HG02623 (cell line): ENCODE measurements around the gene USP7.
A peak's percentile ranks its signal among the peaks of the same experiment; 100 is the strongest.
"Not testable (repeated sequence)": the region's sequence is repeated elsewhere in the genome, so short reads cannot be mapped to it uniquely, and the experiment has no call there.

Experiments used
- ATAC-seq: cut with Tn5 transposase; IDR thresholded peaks from one replicate; pipeline ENCODE4 v1.9.1; 2021; ENCODE audit warnings: moderate library complexity; ENCODE audit not compliant: unreplicated experiment

The USP7 gene

DNA sequence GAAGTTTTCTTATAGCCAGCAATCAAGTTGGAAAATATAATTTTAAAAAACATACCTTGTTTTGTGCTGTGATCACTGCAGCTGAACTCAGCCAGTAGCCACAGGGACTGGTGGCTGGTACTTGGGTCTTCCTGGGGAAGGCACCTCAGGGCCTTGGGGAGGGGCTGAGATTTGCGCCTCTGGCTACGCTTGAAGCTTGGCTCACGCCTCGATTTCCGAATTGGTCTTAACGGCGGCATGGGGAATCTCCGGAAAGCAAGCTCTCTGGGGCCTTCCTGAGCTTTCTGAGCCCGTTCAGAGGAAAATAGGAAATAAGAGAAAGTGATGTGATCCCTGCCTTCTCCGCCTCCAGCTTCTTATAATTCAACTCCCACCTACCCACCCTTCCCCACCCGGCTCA, 11.3 kb upstream of the USP7 start:
- ATAC-seq = no peak

DNA sequence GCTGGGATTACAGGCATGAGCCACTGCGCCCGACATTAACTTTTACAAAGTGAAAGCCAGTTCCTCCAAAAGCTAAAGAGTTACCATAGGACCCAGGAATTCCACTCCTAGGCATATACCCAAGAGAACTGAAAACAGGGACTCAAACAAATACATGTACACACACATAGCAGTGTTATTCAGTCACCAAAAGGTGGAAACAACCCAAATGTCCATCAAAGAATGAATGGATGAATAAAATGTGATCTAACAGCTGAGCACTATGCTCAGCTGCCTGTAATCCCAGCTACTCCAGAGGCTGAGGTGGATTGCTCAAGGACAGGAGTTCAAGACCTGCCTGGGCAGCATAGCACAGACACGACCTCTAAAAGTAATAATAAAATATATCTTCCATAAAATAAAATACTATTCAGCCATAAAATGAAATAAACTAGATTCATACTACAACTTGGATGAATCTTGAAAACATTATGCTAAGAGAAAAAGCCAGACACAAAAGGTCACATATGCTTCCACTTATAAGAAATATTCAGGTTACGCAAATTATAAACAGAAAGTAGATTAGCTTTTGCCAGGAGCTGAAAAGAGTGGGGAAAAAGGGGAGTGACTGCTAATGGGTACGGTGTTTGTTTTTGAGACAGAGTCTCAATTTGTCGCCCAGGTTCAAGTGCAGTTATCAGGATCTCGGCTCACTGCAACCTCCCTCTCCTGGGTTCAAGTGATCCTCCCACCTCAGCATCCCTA, 9.3 kb upstream of the USP7 start:
- ATAC-seq = no peak

DNA sequence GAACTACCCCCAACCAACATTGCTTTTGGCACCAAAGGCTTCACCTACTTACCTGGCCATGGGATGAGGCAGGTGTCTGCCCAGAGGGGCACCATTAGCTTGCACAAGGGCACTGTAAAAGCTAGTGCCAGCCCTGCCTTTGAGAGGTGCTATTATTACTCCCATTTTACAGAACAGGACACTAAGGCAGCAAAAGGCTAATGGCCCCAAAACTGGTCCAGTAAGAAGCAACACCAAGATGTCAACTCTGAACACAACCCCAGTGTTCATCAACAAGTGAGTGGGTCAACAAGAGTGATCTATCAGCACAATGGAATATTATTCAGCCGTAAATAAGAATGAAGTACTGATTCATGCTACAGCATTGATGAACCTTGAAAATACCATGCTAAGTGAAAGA, 7.7 kb upstream of the USP7 start:
- ATAC-seq = no peak

DNA sequence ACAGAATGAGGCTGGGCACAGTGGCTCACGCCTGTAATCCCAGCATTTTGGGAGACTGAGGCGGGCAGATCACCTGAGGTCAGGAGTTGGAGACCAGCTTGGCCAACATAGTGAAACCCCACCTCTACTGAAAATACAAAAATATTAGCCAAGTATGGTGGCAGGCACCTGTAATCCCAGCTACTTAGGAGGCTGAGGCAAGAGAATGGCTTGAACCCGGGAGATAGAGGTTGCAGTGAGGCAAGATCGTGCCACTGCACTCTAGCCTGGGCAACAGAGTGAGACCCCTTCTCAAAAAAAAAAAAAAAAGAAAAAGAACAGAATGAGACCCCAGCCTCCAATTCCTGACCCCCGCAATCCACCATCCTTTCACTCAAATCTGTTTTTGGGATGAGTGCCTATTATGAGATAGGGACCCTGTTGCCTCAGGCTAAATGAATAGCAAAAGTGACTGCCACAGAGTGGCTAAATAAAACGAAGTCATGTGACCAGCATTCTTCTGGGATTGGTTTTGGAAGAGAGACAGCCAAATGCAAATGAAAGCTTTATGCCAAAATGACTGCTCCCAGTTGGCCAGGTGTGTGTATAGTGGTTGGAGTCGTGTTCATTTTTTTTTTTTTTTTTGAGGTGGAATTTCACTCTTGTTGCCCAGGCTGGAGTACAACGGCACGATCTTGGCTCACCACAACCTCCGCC, 5.6 kb upstream of the USP7 start:
- not testable (repeated sequence) for ATAC-seq

DNA sequence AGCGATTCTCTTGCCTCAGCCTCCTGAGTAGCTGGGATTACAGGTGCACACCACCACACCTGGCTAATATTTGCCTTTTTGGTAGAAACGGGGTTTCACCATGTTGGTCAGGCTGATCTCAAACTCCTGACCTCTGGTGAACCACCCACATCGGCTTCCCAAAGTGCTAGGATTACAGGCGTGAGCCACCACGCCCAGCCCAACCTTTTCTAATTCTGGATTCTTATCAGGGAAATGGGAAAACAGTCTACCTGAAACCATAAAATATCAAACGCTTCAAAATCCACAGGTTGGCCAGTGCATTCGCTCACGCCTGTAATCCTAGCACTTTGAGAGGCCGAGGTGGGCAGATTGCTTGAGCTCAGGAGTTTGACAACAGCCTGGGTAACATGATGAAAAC, 4.3 kb upstream of the USP7 start:
- not testable (repeated sequence) for ATAC-seq

DNA sequence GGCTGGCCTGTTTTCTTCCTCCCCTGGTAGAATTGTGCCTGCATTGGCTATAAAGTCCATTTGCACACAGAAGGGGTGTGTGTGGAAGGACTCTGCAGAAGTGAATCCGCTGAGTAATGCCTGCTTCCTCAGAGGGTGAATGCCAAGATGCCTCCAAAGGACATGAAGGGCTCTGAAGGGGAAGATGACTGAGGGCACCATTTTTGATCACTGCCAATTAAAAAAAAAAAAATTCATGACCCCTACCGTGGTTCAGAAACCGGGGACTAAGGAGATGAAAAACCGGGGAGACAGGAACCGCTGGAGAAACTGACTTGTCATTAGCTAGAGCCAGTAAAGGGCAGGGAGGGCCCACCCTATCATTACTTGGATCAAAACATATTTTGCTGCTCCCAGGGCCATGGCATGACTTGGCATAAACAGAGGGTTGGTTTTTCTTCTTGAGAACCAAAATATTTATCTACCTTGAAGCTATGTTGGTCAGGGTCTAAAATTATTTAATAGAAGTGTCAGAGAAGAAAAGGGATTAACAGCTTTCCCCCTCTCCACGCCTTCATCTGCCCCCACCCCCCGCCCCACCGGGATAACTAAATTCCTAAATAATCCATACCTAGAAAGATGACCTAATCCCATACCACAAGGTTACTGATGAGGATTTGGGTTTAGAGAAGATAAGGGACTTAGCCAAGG, 3.6 kb upstream of the USP7 start:
- no peak for ATAC-seq

DNA sequence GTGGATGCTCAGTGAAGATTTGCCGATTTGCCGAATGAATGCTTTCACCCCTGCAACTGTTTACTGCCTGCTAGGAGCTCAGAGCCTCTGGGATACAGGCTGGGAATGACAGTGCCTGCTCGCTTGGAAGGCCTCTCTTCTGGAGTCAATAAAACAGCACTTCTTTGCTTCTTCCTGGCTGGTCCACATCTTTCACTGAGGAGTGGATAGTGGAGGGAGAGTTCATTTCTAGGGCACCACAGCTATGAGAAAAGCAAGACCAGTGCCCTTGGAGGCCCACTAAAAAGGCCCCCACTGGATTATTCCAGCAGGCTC, 3.1 kb upstream of the USP7 start:
- no peak for ATAC-seq

DNA sequence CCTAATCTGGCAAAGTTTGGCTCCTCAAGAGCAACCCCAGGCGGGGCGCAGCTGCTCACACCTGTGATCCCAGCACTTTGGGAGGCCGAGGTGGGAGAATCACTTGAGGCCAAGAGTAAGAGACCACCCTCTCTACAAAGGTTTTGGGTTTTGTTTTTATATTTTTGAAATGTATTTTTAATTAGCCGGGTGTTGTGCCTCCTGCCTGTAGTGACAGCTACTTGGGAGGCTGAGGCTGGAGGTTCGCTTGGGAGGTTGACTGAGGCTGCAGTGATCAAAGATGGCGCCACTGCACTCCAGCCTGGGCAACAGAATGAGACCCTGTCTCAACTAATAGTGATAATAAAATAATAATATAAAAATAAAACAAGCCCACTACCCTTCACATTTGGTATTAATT, 756 bp upstream of the USP7 start:
- no peak for ATAC-seq

DNA sequence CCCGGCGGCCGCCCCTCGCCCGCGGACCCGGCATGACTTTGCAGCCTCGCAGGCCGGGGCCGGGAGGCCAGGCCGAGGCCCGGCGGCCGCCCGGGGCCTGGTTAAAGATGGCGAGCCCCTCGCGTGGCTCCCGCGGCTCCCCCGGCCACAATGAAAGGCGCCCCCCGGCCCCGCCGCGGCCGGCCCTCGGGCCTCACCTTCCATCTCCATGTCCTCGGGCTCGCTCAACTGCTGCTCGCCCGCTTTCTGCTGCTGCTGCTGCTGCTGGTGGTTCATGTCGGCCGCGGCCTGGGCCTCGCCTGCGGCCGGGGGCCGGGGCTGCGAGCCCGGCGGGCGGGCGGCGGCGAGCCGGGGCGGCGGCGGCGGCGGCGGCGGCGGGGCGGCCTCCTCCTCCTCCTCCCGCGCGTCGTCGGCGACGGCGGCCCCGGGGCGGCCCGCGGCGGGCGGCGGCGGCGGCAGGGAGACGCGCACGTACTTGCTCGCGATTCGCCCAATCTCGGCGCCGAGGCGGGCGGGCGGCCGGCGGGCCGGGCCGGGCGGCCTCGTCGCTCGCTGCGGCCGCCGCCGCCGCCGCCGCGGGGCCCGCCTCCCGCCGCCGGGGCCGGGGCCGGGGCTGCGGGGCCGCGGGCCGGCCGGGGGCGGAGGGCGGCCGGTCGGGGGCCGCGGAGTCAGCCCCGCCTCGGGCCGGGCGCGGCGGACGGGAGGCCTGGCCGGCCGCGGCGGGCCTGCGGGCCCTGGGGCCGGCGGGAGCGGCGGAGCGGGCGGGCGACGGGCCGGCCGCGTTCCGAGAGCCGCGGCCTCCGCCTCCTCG, 491 bp downstream of the USP7 start:
- peak; percentile 5 for ATAC-seq

DNA sequence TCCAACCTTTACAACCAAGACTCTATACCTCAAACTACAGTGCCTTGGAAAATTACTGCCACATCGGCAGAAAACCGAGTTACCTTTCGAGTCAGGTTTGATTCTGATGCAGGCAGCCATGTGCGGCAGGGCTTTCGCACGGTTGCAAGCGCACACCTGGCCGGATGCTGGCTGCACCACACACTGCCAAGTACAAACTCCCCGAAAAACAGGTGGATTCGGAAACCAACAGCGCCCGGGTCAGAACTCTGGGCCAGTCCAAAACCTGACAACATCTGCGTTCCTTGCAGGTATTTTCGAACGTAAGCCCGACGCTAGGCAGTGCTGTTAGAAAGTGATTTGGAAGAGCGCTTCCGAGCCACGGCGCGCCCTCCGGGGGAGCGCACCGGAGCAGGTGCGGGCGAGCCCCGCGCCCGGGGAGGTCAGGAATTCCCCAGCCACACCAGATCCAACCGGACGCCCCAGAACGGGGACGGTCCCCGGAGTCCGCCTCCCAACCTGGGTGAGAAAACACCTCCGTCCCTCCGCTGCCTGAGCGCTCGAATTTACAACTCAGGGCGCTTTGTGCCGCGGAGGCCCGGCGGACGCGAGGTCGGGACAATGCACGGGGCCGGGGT, 1.2 kb downstream of the USP7 start:
- no peak for ATAC-seq

DNA sequence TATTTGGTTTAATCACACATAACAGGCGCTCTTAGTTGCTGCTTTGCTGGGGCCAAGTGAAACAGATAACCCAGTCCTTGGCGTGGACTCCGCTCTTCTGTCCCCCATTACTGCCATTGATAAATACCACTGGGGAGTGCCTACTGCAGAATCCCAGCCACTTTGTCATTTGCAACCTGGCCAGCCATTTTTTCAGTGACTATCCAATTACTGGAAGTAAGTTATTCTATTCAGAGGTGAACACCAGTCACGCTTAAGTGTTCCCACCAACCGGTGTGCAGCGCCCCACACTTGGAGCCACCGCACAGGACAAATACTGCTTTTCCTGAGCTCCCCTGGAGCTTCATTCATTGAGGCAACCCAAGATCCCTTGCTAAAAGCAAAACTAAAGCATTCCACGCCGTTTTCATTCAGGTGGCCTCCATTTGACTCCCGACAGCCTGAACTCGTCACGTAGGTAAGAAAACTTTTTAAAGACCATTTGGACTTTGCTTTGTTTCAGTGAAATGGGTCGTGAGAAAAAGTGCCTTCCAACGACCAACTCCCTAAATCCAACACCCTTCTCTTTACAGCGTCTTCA, 1.8 kb downstream of the USP7 start:
- no peak for ATAC-seq

DNA sequence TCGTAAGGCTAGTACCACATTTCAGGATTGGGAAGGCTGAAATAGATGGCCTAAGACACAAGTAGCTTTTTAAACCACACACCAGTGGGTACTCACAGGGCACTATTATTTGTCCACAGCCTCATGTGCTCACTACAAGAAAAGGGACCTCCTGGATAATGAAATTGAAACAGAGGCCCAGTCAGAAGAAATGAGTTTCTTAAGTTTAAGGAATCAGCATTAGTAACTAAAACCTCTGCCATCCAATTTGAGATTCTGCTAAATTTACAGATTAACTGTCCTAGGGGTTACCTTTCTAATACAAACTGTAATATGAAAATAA, 3.0 kb downstream of the USP7 start:
- no peak for ATAC-seq

DNA sequence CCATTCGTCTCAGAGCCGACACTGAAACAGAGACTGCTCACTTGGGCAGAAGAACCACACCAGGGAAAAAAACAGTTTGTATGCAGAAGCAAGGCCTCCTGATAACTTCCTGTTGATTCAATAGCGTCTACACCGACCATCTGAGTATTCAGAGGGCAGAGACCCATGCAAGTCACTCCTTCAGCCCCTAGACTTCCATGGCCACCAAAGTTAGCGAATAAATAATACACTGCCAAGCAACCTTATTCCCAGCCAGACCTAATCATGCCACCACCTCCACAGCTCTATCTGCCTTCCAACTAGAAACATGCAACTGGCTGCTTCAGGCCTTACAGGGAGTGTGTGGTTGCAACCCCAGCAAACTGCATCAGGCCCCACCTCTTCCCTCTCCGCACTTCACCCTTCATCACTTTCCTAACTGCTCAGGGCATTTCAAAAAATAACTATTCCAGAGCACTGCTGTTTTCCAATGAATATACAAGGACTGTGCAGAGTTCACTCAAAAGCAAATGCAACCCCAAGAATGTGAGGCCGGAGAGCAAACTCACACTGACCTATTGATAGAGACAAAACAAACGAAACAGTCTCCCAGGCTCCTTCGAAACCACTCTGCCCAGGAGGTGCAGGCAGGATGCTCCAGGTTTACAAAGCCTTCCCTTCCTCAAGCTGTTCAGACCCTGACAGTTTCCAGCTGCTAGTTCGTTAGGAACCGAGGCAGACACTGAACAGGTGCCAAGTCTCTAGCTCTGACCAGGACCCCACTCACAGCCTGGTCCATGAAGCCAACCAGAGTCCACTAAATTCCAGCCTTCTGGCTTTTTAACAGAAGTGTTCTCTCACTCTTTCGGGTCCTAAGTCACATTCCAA, 3.6 kb downstream of the USP7 start:
- ATAC-seq = no peak

DNA sequence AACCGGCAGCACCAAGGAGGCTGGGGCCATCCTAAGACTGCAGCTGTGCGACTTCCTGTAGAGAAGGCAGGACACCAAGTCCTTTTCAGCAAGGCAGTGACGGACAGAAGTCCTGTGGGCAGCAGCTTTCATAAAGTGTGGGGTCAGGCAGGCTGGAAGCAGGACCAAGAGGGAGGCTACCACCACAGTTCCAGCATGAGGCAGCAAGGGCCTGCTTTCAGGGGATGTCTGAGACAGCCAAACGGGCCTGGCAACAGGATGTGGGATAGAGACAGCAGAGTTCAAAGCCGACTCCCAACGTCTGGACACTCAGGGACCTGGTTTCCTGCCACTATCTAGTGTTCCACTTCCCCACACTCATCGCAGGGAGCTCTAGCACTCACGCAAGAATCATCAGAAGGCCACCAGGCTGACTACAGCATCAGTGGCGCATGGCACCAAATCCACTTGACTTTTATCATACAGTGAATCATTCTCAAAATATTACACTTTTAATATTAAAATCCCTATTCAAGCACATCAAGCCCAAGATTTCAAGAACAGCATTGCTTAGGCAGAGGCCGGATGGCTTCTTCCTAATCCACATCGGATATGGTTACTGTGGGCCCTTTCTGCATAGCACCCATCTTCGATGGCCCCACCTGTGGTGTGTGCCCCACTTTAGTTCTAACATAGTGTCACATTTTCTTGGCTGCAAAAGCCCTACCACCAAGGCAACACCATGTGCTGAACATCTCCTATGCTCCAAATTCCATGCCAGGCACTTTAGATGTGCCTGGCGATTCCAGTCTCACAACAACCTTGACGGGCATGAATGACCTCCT, 5.2 kb downstream of the USP7 start:
- ATAC-seq = no peak

DNA sequence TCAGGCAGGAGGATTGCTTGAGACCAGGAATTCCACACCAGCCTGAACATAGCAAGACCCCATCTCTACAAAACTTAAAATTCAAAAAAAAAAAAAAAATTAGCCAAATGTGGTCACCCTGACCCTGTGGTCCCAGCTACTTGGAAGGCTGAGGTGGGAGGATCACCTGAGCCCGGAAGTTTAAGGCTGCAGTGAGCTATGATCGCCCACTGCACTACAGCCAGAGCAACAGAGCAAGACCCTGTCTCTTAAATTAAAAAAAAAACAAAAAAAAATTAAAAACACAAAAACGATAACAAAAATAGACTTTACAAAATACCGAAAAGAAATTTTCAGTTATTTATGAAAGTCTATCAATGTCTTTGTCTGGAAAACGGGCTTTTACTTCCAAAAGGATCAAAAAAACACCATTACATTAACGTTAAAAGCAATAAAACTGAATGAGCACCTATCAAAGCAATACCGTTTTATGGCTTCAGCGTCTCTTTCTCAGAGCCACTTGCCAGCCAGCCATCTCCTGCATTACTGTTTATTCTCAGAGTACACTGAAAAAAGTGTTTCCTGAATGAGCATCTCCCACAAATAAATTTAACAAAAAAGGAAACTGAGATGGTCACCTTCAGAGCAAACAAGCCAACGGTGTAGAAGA, 6.1 kb downstream of the USP7 start:
- ATAC-seq = no peak

DNA sequence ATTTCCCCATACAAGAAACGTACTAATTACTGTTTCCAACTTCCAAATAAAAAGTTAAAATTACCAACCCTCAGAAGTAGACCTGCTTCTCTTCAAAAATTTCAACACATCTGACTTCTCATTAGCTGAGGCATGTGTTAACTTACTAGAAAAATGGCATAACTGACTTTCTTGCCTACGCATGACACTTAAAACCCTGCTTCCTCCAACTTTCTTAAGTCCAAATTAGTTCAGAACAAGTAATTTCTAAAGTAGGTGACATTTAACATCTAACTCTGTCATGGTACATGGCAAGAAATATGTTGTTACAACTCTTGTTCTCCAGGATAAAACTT, 6.7 kb downstream of the USP7 start:
- ATAC-seq = no peak

DNA sequence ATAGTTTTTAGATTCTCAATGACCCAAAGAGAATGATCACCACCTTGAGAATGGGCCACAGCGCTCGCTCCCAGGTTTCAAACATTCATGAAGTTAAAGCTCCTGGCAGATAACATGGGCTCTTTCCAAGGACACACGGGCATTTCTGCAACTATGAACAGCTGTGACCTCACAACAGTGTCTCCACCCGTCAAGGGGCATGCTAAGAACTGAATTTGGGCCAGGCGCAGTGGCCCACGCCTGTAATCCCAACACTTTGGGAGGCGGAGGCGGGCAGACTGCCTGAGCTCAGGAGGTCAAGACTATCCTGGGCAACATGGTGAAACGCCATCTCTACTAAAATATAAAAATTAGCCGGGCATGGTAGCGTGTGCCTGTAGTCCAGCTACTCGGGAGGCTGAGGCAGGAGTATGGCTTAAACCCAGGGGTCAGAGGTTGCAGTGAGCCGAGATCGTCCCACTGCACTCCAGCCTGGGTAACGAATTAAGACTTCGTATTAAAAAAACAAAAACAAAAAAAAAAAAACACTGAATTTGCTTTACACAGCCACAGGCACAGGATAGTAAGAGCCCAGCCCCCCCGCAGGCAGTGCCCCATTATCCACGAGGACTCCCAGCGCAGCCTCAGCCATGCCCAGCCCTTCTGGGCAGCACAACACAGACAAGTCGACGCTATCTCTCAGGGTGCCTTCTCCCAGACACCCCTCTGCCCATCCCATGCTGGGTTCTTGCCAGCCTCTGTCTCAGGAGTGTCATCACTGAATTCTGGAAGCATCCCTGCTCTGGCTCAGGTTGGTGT, 7.2 kb downstream of the USP7 start:
- no peak for ATAC-seq

DNA sequence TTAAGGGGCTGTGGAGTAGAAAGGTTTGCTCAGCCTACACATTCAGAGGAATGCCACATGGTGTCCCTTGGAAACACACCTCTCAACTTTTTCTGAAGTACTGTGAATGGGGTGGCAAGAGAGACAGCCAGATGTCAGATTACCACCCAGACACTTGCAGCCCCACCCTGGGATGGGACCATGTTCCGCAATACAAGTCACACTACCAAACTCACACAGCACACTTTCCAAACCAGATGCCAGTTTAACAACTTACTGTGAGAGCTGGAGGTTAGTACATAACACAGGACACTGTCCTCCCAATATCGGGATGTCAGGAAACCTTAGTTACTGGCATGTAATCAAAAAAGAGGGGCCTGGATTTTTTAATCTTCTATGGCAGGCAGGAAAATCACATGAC, 7.9 kb downstream of the USP7 start:
- no peak for ATAC-seq
